ENCODE data around the gene SUDS3. TPM values are rescaled to one million over a fixed set of nuclear protein-coding genes. Genes with fewer than 3 reads are reported as not detected.

The SUDS3 gene
- total RNA-seq, 1 experiment from 2014 or later: 50.5 TPM

GRCh38 chr12:118361092-118361404 is 15.3 kb upstream of the SUDS3 start:
- intact Hi-C loops (cut with micrococcal nuclease; ENCODE audit: unreplicated experiment): no loop called here
- H3K4me1 Mint-ChIP-seq (ENCODE audit: low read depth, unreplicated experiment): peaks cover 19% of the 10 kb centered on the region
- no TSS peak for BruUV-seq (replicated peaks)

GRCh38 chr12:118361889-118362288 is 14.5 kb upstream of the SUDS3 start:
- peaks cover 11% of the 10 kb centered on the region for H3K4me1 Mint-ChIP-seq (ENCODE audit: low read depth, unreplicated experiment)
- CTCF ChIA-PET: no interaction called here
- H3K36me3 Mint-ChIP-seq (ENCODE audit: insufficient read depth, unreplicated experiment): peaks cover 23% of the 10 kb centered on the region
- DNase-seq: no peak
- H3K4me3 Mint-ChIP-seq (ENCODE audit: low read depth, unreplicated experiment): no peak overlapping the region
- no peak overlapping the region for H3K27ac Mint-ChIP-seq (ENCODE audit: unreplicated experiment)
- no peak for TF ChIP-seq CTCF (IDR thresholded peaks at IDR 0.05; ENCODE audit: unreplicated experiment)
- H3K27me3 Mint-ChIP-seq (ENCODE audit: unreplicated experiment): no peaks in the 10 kb centered on the region
- BruUV-seq (replicated peaks): no TSS peak
- intact Hi-C loops (cut with micrococcal nuclease; ENCODE audit: unreplicated experiment): no loop called here
- H3K9me3 Mint-ChIP-seq (ENCODE audit: low read depth, unreplicated experiment): no peaks in the 10 kb centered on the region

More at GRCh38 chr12:118361092-118361404, 15.3 kb upstream of the SUDS3 start:
- no peak for TF ChIP-seq CTCF (IDR thresholded peaks at IDR 0.05; ENCODE audit: unreplicated experiment)
- H3K27ac Mint-ChIP-seq (ENCODE audit: unreplicated experiment): no peak overlapping the region
- no peaks in the 10 kb centered on the region for H3K27me3 Mint-ChIP-seq (ENCODE audit: unreplicated experiment)
- DNase-seq: no peak
- H3K4me3 Mint-ChIP-seq (ENCODE audit: low read depth, unreplicated experiment): no peak overlapping the region
- H3K36me3 Mint-ChIP-seq (ENCODE audit: insufficient read depth, unreplicated experiment): peaks cover 25% of the 10 kb centered on the region
- H3K9me3 Mint-ChIP-seq (ENCODE audit: low read depth, unreplicated experiment): no peaks in the 10 kb centered on the region
- CTCF ChIA-PET: interaction anchor here (1.0 kb wide), 1 partner anchor 8 kb away, joined by 3 read pairs; no protein-coding TSS in a partner anchor

GRCh38 chr12:118368821-118369220 is 7.5 kb upstream of the SUDS3 start:
- intact Hi-C loops (cut with micrococcal nuclease; ENCODE audit: unreplicated experiment): no loop called here
- H3K27me3 Mint-ChIP-seq (ENCODE audit: unreplicated experiment): no peaks in the 10 kb centered on the region
- H3K36me3 Mint-ChIP-seq (ENCODE audit: insufficient read depth, unreplicated experiment): peaks cover 24% of the 10 kb centered on the region
- no peak for DNase-seq
- BruUV-seq (replicated peaks): no TSS peak
- no peak overlapping the region for H3K27ac Mint-ChIP-seq (ENCODE audit: unreplicated experiment)
- CTCF ChIA-PET: interaction anchor here (0.7 kb wide), 2 partner anchors 57 to 198 kb away, joined by 4 to 5 read pairs; no protein-coding TSS in a partner anchor
- H3K9me3 Mint-ChIP-seq (ENCODE audit: low read depth, unreplicated experiment): no peaks in the 10 kb centered on the region
- no peak for TF ChIP-seq CTCF (IDR thresholded peaks at IDR 0.05; ENCODE audit: unreplicated experiment)
- H3K4me3 Mint-ChIP-seq (ENCODE audit: low read depth, unreplicated experiment): no peak overlapping the region
- H3K4me1 Mint-ChIP-seq (ENCODE audit: low read depth, unreplicated experiment): peaks cover 8% of the 10 kb centered on the region

- TF ChIP-seq CTCF (IDR thresholded peaks at IDR 0.05; ENCODE audit: unreplicated experiment): no peak
- intact Hi-C loops (cut with micrococcal nuclease; ENCODE audit: unreplicated experiment): loop anchor here (5.0 to 10.0 kb wide), 2 partner anchors 68 to 316 kb away; no protein-coding TSS in a partner anchor
Measured at GRCh38 chr12:118370601-118371000, 5.8 kb upstream of the SUDS3 start.

More at GRCh38 chr12:118370601-118371000, 5.8 kb upstream of the SUDS3 start:
- Mint-ChIP-seq H3K36me3 (ENCODE audit: insufficient read depth, unreplicated experiment) (peaks cover 30% of the 10 kb centered on the region), H3K4me1 (ENCODE audit: low read depth, unreplicated experiment) (peaks cover 11% of the 10 kb centered on the region), H3K4me3 (ENCODE audit: low read depth, unreplicated experiment) (peak overlapping the region; percentile 99), H3K9me3 (ENCODE audit: low read depth, unreplicated experiment) (no peaks in the 10 kb centered on the region), H3K27ac (ENCODE audit: unreplicated experiment) (peak overlapping the region; percentile 18), H3K27me3 (ENCODE audit: unreplicated experiment) (no peaks in the 10 kb centered on the region)
- CTCF ChIA-PET: interaction anchor here (0.6 kb wide), 1 partner anchor 102 kb away, joined by 7 read pairs; no protein-coding TSS in a partner anchor
- DNase-seq: no peak
- BruUV-seq (replicated peaks): no TSS peak

Data from Calu3 (cell line).